ENCODE results near the gene RHBDF1. TPM values are rescaled to one million over a fixed set of nuclear protein-coding genes. Genes with fewer than 3 reads are reported as not detected.

The RHBDF1 gene
- total RNA-seq, 1 donor from 2014 or later = 21.8 TPM

DNA sequence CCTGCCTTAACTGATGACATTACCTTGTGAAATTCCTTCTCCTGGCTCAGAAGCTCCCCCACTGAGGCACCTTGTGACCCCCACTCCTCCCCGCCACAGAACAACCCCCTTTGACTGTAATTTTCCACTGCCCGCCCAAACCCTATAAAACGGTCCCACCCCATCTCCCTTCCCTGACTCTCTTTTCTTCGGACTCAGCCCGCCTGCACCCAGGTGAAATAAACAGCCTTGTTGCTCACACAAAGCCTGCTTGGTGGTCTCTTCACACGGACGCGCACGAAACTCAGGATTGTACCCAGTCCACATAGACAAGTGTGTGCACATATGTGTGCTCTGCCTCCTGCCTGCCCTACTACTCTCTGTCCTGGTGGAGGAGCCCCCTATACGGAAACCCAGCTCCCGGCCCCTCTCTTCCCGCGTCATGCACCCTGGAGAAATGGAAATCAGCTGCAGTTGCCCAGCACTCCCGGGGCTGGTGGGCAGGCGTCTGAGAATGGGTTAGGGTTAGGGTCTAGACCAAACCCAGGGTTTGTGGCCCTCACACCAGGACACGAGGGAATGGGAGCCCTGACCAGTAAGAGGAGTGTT, 2.4 kb upstream of the RHBDF1 start:
- ATAC-seq = no peak

DNA sequence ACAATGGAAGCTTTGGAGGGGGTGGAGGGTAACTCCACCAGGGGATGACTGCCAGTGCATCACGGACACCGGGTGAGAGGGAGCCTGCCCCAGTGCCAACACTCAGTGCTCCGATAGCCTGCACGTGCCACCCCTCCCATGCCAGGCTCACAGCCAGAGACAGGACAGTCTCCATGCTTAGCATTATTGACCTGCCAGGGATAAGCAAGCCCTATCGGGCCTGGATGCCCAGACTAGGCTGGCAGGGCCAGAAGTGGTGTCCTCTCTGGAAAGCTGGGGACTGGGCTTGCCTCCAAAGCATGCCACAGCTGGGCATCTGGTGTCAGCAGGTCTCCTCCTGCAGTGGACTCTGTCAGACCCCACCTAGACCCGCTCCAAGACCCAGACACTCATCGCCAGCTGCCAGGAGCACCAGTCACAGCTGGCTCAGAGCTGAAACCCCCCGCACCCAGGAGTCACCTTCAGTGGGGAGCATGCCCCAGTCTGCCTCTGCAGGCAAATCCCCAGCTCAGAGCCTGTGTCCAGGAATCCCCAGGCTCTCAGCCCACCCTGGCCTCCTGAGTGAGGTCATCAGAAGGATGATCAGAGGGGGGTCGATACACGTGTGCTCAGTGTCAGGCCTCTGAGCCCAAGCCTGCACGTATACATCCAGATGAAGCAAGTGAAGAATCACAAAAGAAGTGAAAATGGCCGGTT, 1.8 kb upstream of the RHBDF1 start:
- no peak for ATAC-seq

- ATAC-seq = peak; percentile 59
Measured at GRCh38 chr16:71540-72401, 660 bp downstream of the RHBDF1 start.

GRCh38 chr16:71210-71539, 1.3 kb downstream of the RHBDF1 start:
- no peak for ATAC-seq

DNA sequence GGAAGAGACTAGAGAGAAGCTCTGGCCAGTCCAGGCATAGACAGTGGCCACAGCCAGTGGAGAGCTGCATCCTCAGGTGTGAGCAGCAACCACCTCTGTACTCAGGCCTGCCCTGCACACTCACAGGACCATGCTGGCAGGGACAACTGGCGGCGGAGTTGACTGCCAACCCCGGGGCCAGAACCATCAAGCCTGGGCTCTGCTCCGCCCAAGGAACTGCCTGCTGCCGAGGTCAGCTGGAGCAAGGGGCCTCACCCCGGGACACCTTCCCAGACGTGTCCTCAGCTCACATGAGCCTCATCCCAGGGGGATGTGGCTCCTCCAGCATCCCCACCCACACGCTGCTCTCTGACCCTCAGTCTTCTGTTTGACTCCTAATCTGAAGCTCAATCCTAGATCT, 3.2 kb downstream of the RHBDF1 start:
- no peak for ATAC-seq

DNA sequence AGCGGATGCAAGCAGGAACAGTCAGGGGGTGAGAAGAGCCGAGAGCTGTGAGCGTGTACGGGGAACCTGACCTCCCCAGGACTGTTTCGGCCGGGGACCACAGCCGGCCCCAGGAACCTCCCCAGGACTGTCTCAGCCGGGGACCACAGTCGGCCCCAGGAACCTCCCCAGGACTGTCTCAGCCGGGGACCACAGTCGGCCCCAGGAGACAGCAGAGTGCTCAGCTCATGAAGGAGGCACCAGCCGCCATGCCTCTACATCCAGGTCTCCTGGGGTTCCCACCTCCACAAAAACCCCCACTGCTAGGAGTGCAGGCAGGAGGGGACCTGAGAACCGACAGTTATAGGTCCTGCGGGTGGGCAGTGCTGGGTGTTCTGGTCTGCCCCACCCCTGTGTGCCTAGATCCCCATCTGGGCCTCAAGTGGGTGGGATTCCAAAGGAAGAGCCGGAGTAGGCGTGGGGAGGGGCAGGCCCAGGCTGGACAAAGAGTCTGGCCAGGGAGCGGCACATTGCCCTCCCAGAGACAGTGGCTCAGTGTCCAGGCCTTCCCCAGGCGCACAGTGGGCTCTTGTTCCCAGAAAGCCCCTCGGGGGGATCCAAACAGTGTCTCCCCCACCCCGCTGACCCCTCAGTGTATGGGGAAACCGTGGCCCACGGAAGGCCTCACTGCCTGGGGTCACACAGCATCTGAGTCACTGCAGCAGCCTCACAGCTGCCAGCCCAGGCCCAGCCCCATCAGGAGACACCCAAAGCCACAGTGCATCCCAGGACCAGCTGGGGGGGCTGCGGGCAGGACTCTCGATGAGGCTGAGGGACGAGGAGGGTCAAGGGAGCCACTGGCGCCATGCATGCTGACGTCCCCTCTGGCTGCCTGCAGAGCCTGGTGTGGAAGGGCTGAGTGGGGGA, 4.3 kb downstream of the RHBDF1 start:
- no peak for ATAC-seq

GRCh38 chr16:67183-67791, 5.1 kb downstream of the RHBDF1 start:
- no peak for ATAC-seq

DNA sequence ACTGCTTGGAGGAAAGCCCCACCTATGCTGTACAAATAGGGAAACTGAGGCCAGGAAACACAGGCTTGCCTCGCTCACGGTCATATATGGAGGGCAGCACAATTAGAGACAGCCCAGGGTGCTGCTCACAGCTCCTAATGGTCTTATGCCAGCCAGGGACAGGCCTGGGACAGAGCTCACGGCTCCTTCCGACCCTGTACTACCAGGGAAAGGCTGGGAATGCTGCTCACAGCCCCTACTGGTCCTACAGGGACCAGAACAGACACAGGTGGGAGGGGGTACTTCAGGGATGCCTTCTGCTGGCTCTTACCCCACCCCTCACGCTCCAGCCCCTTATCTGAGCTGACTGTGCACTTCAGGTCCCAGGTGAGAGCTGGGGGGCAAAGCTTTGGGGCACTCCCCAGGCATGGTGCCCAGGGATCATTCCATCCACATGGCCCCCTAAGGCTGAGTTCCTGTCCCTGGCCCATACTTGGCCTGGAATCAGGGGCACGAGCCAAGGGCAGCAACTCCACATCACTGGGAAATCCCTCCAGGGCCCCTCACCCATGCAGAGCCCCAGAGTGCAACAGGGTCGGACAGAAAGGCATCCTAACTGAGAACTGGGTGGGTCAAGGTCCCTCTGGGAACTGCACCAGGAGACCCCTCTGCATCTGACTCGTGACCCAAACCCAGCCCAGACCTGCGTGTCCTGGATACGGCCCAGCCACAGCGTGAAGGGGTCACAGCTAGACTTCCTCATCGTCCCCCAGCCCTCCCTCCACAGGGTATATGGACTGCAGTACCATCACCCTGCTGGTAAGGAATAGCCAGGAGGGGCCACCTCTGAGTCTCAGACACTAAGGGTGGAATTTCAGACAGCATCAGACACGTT, 5.9 kb downstream of the RHBDF1 start:
- ATAC-seq = no peak

- peak; percentile 75 for ATAC-seq
Measured at GRCh38 chr16:65745-66144, 6.7 kb downstream of the RHBDF1 start.

DNA sequence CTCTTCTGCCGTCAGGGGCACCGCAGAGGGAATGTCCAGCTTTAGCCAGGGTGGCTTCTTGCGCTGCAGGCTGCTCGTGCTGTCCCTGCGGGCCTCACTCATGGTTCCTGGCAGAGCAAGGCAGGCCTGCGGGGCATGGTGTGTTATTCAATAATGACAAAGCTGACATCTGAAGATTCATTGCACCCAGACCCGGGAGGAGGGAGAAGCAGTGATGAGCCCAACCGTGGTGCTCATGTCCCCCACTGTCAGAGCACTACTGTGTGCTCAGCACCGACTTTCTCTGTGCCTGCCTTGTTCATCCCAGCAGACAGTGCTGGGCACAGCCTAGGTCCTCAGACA, 7.5 kb downstream of the RHBDF1 start:
- no peak for ATAC-seq

DNA sequence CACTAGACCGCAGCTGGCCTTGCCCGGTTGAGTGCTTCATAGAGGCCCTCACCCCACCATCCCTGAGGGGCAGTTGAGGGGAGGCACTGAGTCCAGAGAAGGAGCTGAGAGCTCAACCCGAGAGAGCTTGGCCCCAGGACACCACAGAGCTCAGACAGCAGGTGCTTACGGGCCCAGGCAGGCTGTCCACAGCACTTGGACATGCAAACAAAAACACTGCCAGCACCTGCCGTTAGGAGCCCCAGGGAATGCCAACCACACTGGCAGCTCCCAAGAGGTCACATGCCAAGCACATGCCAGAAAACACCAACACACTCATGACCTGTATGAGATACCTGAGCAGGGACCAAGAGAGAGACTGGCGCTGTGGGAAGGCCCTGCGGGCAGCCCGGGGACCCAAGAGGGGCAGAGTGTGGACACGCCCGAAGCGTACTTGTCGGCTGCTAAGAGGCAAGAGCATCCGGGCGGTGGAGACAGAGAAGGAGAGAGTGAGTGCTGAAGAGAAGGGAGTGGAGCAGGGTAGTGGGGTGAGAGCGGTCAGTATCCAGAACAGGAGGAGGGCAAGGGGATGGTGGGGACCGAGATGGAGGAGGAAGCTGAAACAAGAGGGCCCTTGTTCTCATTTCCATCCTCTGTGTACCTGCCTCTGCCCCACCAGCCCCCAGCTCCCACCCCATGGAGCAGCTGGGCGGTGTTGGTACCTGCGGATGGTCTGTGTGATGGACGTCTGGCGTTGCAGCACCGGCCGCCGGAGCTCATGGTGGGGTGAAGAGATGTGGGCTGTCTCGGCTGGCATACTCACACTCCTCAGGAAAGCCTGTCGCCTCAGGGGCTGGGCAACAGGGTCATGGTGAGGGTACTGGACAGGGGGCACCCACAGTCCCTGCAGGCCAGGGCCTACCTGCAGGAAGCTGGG, 8.2 kb downstream of the RHBDF1 start:
- ATAC-seq = no peak

- ATAC-seq = no peak
Measured at GRCh38 chr16:63466-63865, 9.0 kb downstream of the RHBDF1 start.

- no peak for ATAC-seq
Measured at GRCh38 chr16:62968-63391, 9.5 kb downstream of the RHBDF1 start.

- no peak for ATAC-seq
Measured at GRCh38 chr16:62283-62967, 10.0 kb downstream of the RHBDF1 start.

DNA sequence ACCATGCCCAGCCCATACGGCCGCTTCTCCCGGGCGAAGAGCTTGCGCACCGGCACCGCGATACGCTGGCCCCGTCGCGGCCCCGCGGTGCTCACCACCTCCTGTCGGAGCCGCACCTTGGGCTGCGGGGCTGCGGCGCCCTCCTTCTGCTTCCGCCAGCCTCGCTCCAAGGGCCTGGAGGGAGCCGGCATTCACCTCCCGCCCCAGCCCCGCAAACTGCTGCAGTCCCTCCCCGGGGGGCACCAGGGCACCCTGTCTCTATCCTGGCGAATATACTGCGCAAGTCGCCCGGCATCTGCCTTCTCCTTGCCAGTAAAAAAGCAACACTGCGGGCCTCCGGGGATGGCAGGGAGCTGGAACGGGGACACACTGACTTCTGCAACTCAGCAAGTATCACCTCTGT, 10.6 kb downstream of the RHBDF1 start:
- ATAC-seq = no peak

- ATAC-seq = no peak
Measured at GRCh38 chr16:60929-61878, 11.2 kb downstream of the RHBDF1 start.

DNA sequence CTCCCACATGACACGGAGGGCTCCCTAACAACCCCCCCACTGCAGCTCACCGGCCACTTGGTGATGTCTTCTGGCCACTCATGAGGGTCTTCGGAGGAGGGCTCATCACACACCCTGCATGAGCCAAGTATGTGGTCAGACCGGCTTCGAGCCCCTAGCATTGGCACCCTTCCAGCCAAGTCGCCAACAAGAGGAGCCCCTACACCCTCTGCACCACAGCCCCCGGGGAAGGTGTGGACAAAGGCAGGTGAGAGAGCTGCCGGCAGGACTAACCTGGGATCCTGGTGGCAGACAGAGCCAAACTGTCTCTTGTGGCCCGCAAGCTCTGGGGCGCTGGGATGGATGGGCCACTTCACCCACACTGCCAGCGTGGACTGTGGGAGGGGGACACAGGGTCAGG, 12.3 kb downstream of the RHBDF1 start:
- no peak for ATAC-seq

DNA sequence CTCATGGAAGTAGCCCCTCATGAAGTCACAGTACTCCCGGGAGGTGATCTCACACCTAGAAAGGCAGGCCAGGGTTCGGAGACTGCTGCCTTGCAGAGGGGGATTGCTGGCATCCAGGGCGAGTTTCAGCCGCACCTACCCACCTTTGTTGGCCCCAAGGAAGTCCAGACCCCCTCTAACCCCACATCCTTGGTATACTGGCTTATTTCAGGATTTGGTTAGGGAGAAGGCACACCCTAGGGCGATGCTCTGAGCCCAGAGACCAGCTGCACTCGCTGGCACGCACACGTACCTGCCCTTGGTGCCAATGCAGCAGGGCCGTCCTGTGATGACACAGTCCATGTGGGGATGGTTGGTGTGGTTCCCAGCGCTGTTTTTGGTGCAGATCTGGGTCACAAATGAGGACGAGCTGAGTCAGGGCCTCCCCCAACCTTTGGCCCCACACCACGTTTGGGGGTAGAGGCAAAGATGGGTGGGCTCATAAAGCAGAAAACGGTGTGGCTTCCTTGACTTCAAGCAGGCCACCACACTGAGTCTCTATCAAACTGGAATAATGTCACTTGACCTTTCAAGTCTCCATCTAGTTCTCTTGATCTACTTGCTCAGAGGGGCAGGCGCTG, 12.9 kb downstream of the RHBDF1 start:
- ATAC-seq = no peak

All from esophagus mucosa (tissue), 1 donor.